Astrocyte of the cerebellum (primary cell): ENCODE data around the gene USP48.

Experiments
- DNase-seq: peaks from one replicate; pipeline ENCODE4 v3.0.0-alpha.2; 2011; ENCODE audit warnings: low read depth
- H3K4me3 ChIP-seq: 2 replicates; pipeline ENCODE4 v1.5.1; 2011; ENCODE audit warnings: mild to moderate bottlenecking, low read depth, low read length, moderate library complexity
- in situ Hi-C: cut with HindIII; loops from 2 replicates; pipeline ENCODE4 v1.10.0; 2017; ENCODE audit warnings: low sequenced_read_pairs
- TF ChIP-seq, protein P1 (sequence below): IDR thresholded peaks from 2 replicates; pipeline ENCODE4 v1.5.1; 2012; ENCODE audit warnings: low read length, low read depth, moderate library complexity, mild to moderate bottlenecking; ENCODE audit errors: missing control alignments

The USP48 gene

DNA sequence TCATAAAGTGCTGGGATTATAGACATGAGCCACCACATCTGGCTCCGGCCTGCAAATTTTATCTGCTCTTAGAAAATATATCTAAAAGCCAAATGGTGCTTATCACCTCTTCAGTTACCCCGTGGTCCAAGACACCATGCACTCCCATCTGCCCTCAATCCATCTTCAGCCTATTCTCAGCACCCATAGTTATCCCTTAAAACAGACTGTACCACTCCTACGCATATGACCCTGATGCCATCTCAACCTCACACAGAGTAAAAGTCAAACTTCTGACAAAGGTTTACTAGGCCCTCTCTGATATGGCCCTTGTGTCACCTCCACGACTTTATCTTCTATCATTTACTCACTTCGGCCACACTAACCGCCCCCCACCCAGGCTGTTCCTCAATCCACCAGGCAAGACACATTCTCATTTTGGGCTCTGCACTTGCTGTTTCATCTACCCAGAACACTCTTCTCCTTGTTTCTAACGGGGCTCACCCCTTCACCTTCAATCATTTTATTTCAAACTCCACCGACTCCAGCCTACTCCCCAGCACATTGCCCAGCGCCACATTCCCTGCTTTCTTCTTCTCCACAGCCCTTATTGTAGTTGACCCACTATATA is 33.0 kb downstream of the USP48 start:
- in situ Hi-C loops, result no loop called here
- TF ChIP-seq, protein P1, sequence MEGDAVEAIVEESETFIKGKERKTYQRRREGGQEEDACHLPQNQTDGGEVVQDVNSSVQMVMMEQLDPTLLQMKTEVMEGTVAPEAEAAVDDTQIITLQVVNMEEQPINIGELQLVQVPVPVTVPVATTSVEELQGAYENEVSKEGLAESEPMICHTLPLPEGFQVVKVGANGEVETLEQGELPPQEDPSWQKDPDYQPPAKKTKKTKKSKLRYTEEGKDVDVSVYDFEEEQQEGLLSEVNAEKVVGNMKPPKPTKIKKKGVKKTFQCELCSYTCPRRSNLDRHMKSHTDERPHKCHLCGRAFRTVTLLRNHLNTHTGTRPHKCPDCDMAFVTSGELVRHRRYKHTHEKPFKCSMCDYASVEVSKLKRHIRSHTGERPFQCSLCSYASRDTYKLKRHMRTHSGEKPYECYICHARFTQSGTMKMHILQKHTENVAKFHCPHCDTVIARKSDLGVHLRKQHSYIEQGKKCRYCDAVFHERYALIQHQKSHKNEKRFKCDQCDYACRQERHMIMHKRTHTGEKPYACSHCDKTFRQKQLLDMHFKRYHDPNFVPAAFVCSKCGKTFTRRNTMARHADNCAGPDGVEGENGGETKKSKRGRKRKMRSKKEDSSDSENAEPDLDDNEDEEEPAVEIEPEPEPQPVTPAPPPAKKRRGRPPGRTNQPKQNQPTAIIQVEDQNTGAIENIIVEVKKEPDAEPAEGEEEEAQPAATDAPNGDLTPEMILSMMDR, result no peak
- H3K4me3 ChIP-seq, result no peak overlapping the region
- DNase-seq, result no peak

GRCh38 chr1:21749109-21749508 is 33.8 kb downstream of the USP48 start:
- H3K4me3 ChIP-seq, result no peak overlapping the region
- DNase-seq, result no peak
- TF ChIP-seq, protein P1, result no peak
- in situ Hi-C loops, result no loop called here

DNA sequence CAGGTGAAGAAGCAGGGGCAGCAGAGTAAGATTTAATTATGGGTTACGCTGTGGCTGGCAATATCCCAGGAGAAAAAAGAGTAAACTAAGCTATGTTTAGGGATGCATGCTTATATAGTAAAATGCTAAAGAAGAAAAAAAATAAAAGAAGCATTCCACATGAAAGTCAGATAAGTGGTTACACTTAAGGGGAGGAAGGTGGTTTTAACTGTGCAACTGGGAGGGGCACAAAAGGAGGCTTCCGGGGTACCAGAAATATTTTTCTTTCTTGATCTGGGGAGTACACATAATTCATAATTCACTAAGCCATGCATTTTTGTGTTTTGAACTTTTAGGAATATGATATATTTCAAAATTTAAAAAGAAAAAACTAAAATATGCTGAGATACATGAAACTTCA is 39.5 kb downstream of the USP48 start:
- no peak overlapping the region for H3K4me3 ChIP-seq
- in situ Hi-C loops, result no loop called here

DNA sequence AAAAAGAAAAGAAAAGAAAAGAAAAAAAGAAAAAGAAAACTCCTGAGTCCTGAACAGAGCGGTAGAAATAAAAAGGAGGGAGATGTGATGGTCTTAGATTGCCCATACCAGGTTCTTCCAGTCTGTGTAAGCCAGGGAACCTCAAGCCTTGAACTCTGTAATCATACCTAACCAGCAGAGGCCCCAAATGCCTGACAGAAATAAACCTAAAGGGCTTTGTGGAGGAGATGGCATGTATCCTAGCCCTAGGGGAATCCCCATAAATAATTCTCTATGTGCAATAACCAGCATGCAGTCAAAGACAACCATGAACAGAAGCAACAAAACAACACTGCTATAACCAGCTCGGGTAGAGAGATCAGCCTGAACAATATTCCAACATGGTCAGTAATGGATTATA is 40.4 kb downstream of the USP48 start:
- no peak for DNase-seq
- in situ Hi-C loops, result no loop called here
- no peak overlapping the region for H3K4me3 ChIP-seq
- TF ChIP-seq, protein P1, result no peak

More for the DNA sequence above, 39.5 kb downstream of the USP48 start:
- no peak for DNase-seq
- TF ChIP-seq, protein P1, result no peak

- H3K4me3 ChIP-seq, result no peak overlapping the region
- no peak for DNase-seq
- in situ Hi-C loops, result no loop called here
- TF ChIP-seq, protein P1, result no peak
Observed at GRCh38 chr1:21741206-21741605, 41.7 kb downstream of the USP48 start.

DNA sequence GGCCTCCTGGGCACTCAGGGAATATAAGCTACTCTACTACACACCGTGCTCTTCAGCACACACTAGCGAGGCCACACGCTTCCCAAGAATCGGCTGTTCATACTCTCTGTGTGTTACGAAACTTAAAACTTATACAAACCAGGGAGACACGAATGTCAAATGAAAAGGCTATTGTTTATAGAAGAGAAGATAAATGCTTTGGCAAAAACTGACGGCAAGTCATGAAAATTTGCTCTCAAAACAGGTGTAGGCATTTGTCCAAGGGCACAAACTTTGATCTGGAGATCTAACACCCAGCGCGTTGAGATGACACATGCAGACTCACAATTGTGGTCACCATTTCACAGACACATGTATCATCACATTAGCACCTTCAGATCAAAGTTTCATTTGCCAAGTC is 46.1 kb downstream of the USP48 start:
- in situ Hi-C loops, result no loop called here
- TF ChIP-seq, protein P1, result no peak
- DNase-seq, result no peak
- no peak overlapping the region for H3K4me3 ChIP-seq
